Gastrocnemius medialis (tissue), 4 donors: Measurements from ENCODE around the gene SGTA. TPM values are rescaled to one million over a fixed set of nuclear protein-coding genes. Genes with fewer than 3 reads are reported as not detected.

Experiments used
- ATAC-seq, 2 donors: fragments of 150-250 bp; one replicate each; pipeline ENCODE4 v1.9.1; 2016
- DNase-seq, 2 donors: peaks; one replicate each; pipeline ENCODE4 v3.0.0-alpha.2; 2019
- H3K27ac ChIP-seq, 4 donors: fragments of 200-600 bp; sonication (generic); 1 replicate in 1 of 4; 2 replicates in 3 of 4; pipeline ENCODE4 v1.5.1; 2016 to 2018; ENCODE audit warnings: mild to moderate bottlenecking in 2 of 4, moderate library complexity in 1 of 4
- H3K27me3 ChIP-seq, 3 donors: fragments of 200-600 bp; sonication (generic) in 2 of 3; 1 replicate in 1 of 3; 2 replicates in 2 of 3; pipeline versions ENCODE4 v1.5.1 to v1.6.0; 2016 to 2019; ENCODE audit warnings: mild to moderate bottlenecking in 1 of 3, moderate library complexity in 1 of 3
- H3K36me3 ChIP-seq, 2 donors: fragments of 200-600 bp; sonication (generic) in 1 of 2; one replicate each; pipeline ENCODE4 v1.5.1; 2017 to 2018
- H3K4me1 ChIP-seq, 2 donors: fragments of 200-600 bp; sonication (generic) in 1 of 2; one replicate each; pipeline ENCODE4 v1.5.1; 2016 to 2017; ENCODE audit warnings: mild to moderate bottlenecking in 2 of 2
- H3K4me3 ChIP-seq, 4 donors: fragments of 200-600 bp; sonication (generic) in 3 of 4; 1 replicate in 1 of 4; 2 replicates in 3 of 4; pipeline ENCODE4 v1.5.1; 2016 to 2019; ENCODE audit warnings: mild to moderate bottlenecking in 2 of 4
- H3K9me3 ChIP-seq, 3 donors: fragments of 200-600 bp; sonication (generic) in 2 of 3; 1 replicate in 1 of 3; 2 replicates in 2 of 3; pipeline ENCODE4 v1.5.1; 2016 to 2019
- CTCF ChIP-seq, 5 experiments: fragments of 450-650 bp in 3 of 5; fragments of 200-600 bp in 2 of 5; sonication (generic) in 2 of 5; IDR thresholded peaks in 4 of 5; conservative IDR thresholded peaks in 1 of 5; 1 replicate in 4 of 5; 2 replicates in 1 of 5; pipeline ENCODE4 v1.5.1; 2016 to 2019; ENCODE audit warnings: antibody characterized with exemption in 5 of 5, mild to moderate bottlenecking in 3 of 5, moderate library complexity in 3 of 5
- POLR2A ChIP-seq, 2 donors: fragments of 450-650 bp; IDR thresholded peaks; one replicate each; pipeline ENCODE4 v1.6.1; 2017; ENCODE audit warnings: antibody characterized with exemption in 2 of 2, mild to moderate bottlenecking in 2 of 2, moderate library complexity in 2 of 2
- in situ Hi-C, 4 donors: fragments of 200-750 bp; cut with MboI; loops; one replicate each; pipeline versions ENCODE4 v1.15.0 to v1.8.0; 2017; ENCODE audit warnings: low sequenced_read_pairs in 4 of 4
- intact Hi-C: fragments of 100-400 bp; cut with DNase I; formaldehyde crosslinking; loops from one replicate; pipeline ENCODE4 v1.15.1; 2023; ENCODE audit warnings: low total_unique reads
- total RNA-seq, 4 donors: library from RNA; depleted of rRNA; stranded (reverse); fragments of >200 nt; gene quantifications; one replicate each; pipeline versions ENCODE4 v1.1.0 to v1.2.3, GENCODE V29; 2016

The SGTA gene
- total RNA-seq, 4 donors from 2014 or later, result 70.0 to 114 (median 91.2) TPM

- H3K27me3 ChIP-seq, result peaks cover 10 to 13% (median 11%) of the 10 kb centered on the region in 3 donors
- no peak overlapping the region for H3K27ac ChIP-seq
- TF ChIP-seq CTCF (IDR thresholded peaks at IDR 0.05 in 4 of 5, conservative IDR thresholded peaks at IDR 0.05 in 1 of 5) (no peak), POLR2A (IDR thresholded peaks at IDR 0.05) (no peak)
- DNase-seq (no peak), ATAC-seq (no peak)
- in situ Hi-C loops (no loop called here), intact Hi-C loops (no loop called here)
- no peaks in the 10 kb centered on the region for H3K4me1 ChIP-seq
- H3K4me3 ChIP-seq, result no peak overlapping the region
- H3K36me3 ChIP-seq, result peaks cover under 1 to 34% of the 10 kb centered on the region in 2 donors
- no peaks in the 10 kb centered on the region for H3K9me3 ChIP-seq
These were observed 51.7 kb downstream of the SGTA start for GRCh38 chr19:2731181-2731995.

DNA sequence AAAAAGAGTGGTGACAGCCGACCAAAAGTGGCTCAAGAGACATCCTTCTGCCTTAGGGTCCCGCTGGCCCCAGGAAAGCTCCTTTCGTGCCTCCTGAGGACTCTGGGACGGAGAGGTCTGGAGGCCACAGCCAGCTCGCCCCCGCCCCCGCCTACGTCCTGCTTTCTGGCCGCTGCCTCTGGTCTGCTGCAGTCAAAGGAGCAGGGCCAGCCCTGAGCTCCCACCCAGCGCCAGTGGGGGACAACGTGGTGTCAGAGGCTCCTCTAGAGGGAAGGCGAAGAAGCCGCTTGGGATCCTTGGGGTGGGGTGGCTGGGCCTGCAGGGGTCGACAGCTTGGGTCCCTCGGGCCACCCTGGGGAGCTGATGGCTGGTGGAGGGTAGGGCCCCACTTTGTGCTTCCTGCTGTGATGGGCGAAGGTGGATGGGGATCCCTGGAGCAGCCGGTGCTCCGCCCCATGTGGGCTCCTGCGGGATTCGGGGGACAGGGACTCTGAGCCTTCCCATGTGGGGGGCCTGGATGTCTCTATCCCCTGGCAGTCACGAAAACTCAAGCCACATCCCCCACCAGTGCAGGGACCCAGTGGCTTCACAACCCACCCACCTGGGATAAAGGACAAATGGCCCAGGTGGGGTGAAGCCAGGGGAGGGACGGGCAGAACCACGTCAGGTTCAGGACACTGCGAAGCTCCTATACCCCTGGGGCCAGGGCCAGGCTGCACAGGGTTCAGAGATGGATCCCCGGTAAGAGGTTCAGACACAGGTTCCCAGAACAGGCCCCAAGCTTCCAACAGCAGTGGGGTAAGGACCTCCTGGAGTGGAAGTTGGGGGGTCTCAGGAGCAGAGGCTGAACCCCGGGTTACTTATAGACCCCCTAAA, 52.9 kb downstream of the SGTA start:
- Histone ChIP-seq H3K4me1 (no peaks in the 10 kb centered on the region), H3K36me3 (peaks cover 0 to 22% of the 10 kb centered on the region in 2 donors), H3K27ac (no peak overlapping the region), H3K9me3 (no peaks in the 10 kb centered on the region), H3K27me3 (peaks cover 20 to 24% (median 20%) of the 10 kb centered on the region in 3 donors), H3K4me3 (no peak overlapping the region)
- in situ Hi-C loops, result no loop called here
- ATAC-seq (no peak), DNase-seq (no peak)
- TF ChIP-seq POLR2A (IDR thresholded peaks at IDR 0.05) (no peak), CTCF (IDR thresholded peaks at IDR 0.05 in 4 of 5, conservative IDR thresholded peaks at IDR 0.05 in 1 of 5) (no peak)
- intact Hi-C loops, result no loop called here

DNA sequence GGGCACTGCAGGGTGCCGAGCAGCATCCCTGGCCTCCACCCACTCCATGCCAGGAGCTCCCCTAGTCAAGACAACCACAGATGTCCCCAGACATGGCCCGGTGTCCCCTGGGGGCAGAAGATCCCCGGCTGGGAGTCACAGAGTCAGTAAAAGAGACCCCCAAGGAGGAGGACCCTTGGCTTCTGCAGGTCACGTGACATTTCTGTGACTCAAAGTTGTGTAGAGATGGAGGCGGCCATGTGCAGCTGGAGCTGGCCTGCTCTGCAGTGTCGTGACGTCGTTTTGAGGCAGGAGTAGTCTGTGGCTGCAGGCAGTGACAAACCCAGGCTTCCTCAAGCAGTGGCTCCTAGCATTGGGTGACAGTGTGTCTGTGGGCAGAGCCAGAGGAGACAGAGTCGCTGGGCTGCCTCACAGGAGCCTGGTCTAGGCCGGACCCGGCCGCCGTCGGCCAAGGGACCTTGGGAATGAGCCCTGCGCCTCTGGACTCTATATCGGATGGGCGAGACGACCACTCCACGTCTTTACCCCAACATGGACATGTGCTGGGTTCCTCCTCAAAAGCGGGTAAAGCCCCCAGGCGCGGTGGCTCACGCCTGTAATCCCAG, 54.2 kb downstream of the SGTA start:
- Histone ChIP-seq H3K4me3 (no peak overlapping the region), H3K27me3 (peaks cover 24 to 28% (median 25%) of the 10 kb centered on the region in 3 donors), H3K9me3 (no peaks in the 10 kb centered on the region), H3K36me3 (peaks cover 0 to 9% of the 10 kb centered on the region in 2 donors), H3K27ac (no peak overlapping the region), H3K4me1 (no peaks in the 10 kb centered on the region)
- TF ChIP-seq POLR2A (IDR thresholded peaks at IDR 0.05) (no peak), CTCF (IDR thresholded peaks at IDR 0.05 in 4 of 5, conservative IDR thresholded peaks at IDR 0.05 in 1 of 5) (no peak)
- no peak for DNase-seq
- in situ Hi-C loops (no loop called here), intact Hi-C loops (no loop called here)
- ATAC-seq, result no peak

DNA sequence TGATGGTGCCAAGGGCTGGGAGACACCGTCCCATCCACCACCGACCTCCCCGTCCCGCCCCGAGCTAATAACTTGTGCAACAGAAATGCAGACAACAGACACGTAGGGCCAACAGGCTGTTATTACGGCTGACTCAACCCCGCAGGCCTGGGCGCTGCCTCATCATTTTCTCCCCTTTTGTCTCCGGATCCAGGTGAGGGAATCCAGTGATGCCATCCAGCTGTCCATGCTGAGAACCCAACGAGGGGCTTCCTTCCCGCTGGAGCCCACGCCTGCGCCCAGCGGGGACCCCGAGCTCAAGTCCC, 55.5 kb downstream of the SGTA start:
- Histone ChIP-seq H3K36me3 (peaks cover 0 to 7% of the 10 kb centered on the region in 2 donors), H3K4me1 (peaks cover 6 to 8% of the 10 kb centered on the region in 2 donors), H3K27ac (no peak overlapping the region), H3K9me3 (no peaks in the 10 kb centered on the region), H3K27me3 (peaks cover 24 to 28% (median 25%) of the 10 kb centered on the region in 3 donors), H3K4me3 (no peak overlapping the region)
- TF ChIP-seq CTCF (IDR thresholded peaks at IDR 0.05 in 4 of 5, conservative IDR thresholded peaks at IDR 0.05 in 1 of 5), result no peak
- no peak for TF ChIP-seq POLR2A (IDR thresholded peaks at IDR 0.05)
- in situ Hi-C loops, result no loop called here
- DNase-seq (no peak), ATAC-seq (no peak)
- intact Hi-C loops, result no loop called here
